HCT116 (cell line): ENCODE measurements around the gene TOX3. TPM values are rescaled to one million over a fixed set of nuclear protein-coding genes. Genes with fewer than 3 reads are reported as not detected.

Experiments used
- ATAC-seq: fragments of 200-7000 bp; cut with Tn5 transposase; 2 replicates; pipeline ENCODE4 v1.9.1; 2020; ENCODE audit warnings: mild to moderate bottlenecking, moderate library complexity
- BruUV-seq: library from RNA; stranded (reverse); fragments of 400-500 nt; replicated peaks from 2 replicates; lab custom pipeline; 2021; lab: Mats Ljungman, UMichigan
- CTCF ChIA-PET: fragments of 300-600 bp; sonication (Branson Sonifier 250); formaldehyde crosslinking; loops from one replicate; lab custom pipeline; 2021; ENCODE audit warnings: antibody characterized with exemption; lab: Charles Lee
- POLR2A ChIA-PET: fragments of 300-600, 350-600 bp; sonication (Branson Sonifier 250); formaldehyde crosslinking; loops from one replicate; lab custom pipeline; 2021; ENCODE audit warnings: antibody characterized with exemption; lab: Charles Lee
- RAD21 ChIA-PET, 2 experiments: fragments of 300-600 bp; sonication (Branson Sonifier 250); formaldehyde crosslinking; loops; one replicate each; lab custom pipeline; 2023; ENCODE audit warnings: low total read pairs in 2 of 2; ENCODE audit not compliant: uncharacterized antibody in 2 of 2, unreplicated experiment in 2 of 2, low non-redundant PET in 1 of 2; lab: Charles Lee
- DNase-seq: peaks from one replicate; pipeline ENCODE4 v3.0.0-alpha.2; 2010; ENCODE audit warnings: low read depth, low spot score
- H2AFZ ChIP-seq: fragments of 200-600 bp; shearing (Covaris generic), sonication (generic); 2 replicates; pipeline ENCODE4 v1.6.1; 2017; ENCODE audit warnings: low read depth, mixed run types, mixed read lengths, antibody characterized with exemption, low read length; ENCODE audit not compliant: poor library complexity, severe bottlenecking
- H3K27ac ChIP-seq: 2 replicates; pipeline ENCODE4 v1.5.1; 2012; ENCODE audit warnings: low read depth, low read length
- H3K27me3 ChIP-seq: fragments of 200-600 bp; sonication (generic); 2 replicates; pipeline ENCODE4 v1.6.1; 2016; ENCODE audit warnings: mixed run types, low read length, mixed read lengths; ENCODE audit not compliant: insufficient read depth
- H3K36me3 ChIP-seq, 2 experiments: fragments of 200-500 bp in 1 of 2; fragments of 200-600 bp in 1 of 2; sonication (Bioruptor generic) in 1 of 2; sonication (generic) in 1 of 2; 2 replicates each; pipeline versions ENCODE4 v1.5.1 to v1.6.1; 2014 to 2016; ENCODE audit warnings: low read length in 2 of 2, inconsistent platforms in 1 of 2, mixed read lengths in 1 of 2, mixed run types in 1 of 2; ENCODE audit not compliant: insufficient read depth in 2 of 2, control insufficient read depth in 1 of 2
- H3K4me1 ChIP-seq, 2 experiments: fragments of 200-600 bp in 1 of 2; sonication (generic) in 1 of 2; 2 replicates each; pipeline versions ENCODE4 v1.5.1 to v1.6.1; 2012 to 2017; ENCODE audit warnings: low read length in 2 of 2, inconsistent platforms in 1 of 2, mild to moderate bottlenecking in 1 of 2, mixed read lengths in 1 of 2, mixed run types in 1 of 2, moderate library complexity in 1 of 2; ENCODE audit not compliant: insufficient read depth in 2 of 2, control insufficient read depth in 1 of 2
- H3K4me2 ChIP-seq: fragments of 200-600 bp; sonication (generic); 2 replicates; pipeline ENCODE4 v1.6.1; 2017; ENCODE audit warnings: mixed run types, low read length, mixed read lengths
- H3K4me3 ChIP-seq, 2 experiments: fragments of 200-600 bp in 1 of 2; sonication (generic) in 1 of 2; replicated peaks in 1 of 2; 2 replicates each; pipeline ENCODE4 v1.5.1; 2011 to 2016; ENCODE audit warnings: low read length in 2 of 2, control low read depth in 1 of 2, low read depth in 1 of 2, mild to moderate bottlenecking in 1 of 2, mixed read lengths in 1 of 2, mixed run types in 1 of 2
- H3K79me2 ChIP-seq: fragments of 200-600 bp; sonication (generic); 2 replicates; pipeline ENCODE4 v1.6.1; 2017; ENCODE audit warnings: mild to moderate bottlenecking, mixed run types, low read length, moderate library complexity, mixed read lengths; ENCODE audit not compliant: insufficient read depth
- H3K9ac ChIP-seq: fragments of 200-600 bp; sonication (generic); 2 replicates; pipeline ENCODE4 v1.6.1; 2016; ENCODE audit warnings: low read length, mixed read lengths
- H3K9me2 ChIP-seq: fragments of 200-600 bp; sonication (generic), shearing (Covaris generic); 2 replicates; pipeline ENCODE4 v1.6.1; 2017; ENCODE audit warnings: mixed run types, mild to moderate bottlenecking, moderate library complexity; ENCODE audit not compliant: insufficient read depth
- H3K9me3 ChIP-seq, 2 experiments: fragments of 200-500 bp in 1 of 2; fragments of 200-600 bp in 1 of 2; sonication (Bioruptor generic) in 1 of 2; sonication (generic) in 1 of 2; 2 replicates each; pipeline ENCODE4 v1.6.1; 2014 to 2017; ENCODE audit warnings: low read length in 2 of 2, mixed read lengths in 2 of 2, inconsistent platforms in 1 of 2, low read depth in 1 of 2, mild to moderate bottlenecking in 1 of 2, mixed run types in 1 of 2, moderate library complexity in 1 of 2; ENCODE audit not compliant: control insufficient read depth in 1 of 2, insufficient read depth in 1 of 2
- H4K20me1 ChIP-seq: fragments of 200-600 bp; sonication (generic), shearing (Covaris generic); 2 replicates; pipeline ENCODE4 v1.6.1; 2017; ENCODE audit warnings: mixed run types, mild to moderate bottlenecking, moderate library complexity; ENCODE audit not compliant: insufficient read depth
- CBX3 ChIP-seq: IDR thresholded peaks from 2 replicates; pipeline ENCODE4 v1.6.1; 2012; ENCODE audit warnings: low read depth
- CEBPB ChIP-seq: IDR thresholded peaks from 2 replicates; pipeline ENCODE4 v1.6.1; 2012; ENCODE audit warnings: low read depth
- ELF1 ChIP-seq: IDR thresholded peaks from 2 replicates; pipeline ENCODE4 v1.6.1; 2012; ENCODE audit warnings: low read depth, borderline replicate concordance
- EZH2phosphoT487 ChIP-seq: fragments of 200-600 bp; IDR thresholded peaks from 2 replicates; pipeline ENCODE4 v1.6.1; 2018; ENCODE audit warnings: antibody characterized with exemption, borderline replicate concordance
- POLR2AphosphoS5 ChIP-seq: IDR thresholded peaks from 2 replicates; pipeline ENCODE4 v1.6.1; 2011; ENCODE audit warnings: mild to moderate bottlenecking, low read depth, low read length, moderate library complexity
- SIN3A ChIP-seq: IDR thresholded peaks from 2 replicates; pipeline ENCODE4 v1.6.1; 2012; ENCODE audit warnings: low read depth
- SRF ChIP-seq: IDR thresholded peaks from 2 replicates; pipeline ENCODE4 v1.6.1; 2012; ENCODE audit warnings: low read depth
- intact Hi-C: fragments of 100-400 bp; cut with micrococcal nuclease; formaldehyde crosslinking; loops from 2 replicates; pipeline ENCODE4 v1.10.0; 2022
- total RNA-seq: library from RNA; stranded (reverse); gene quantifications from one replicate; pipeline ENCODE4 v1.2.1, GENCODE V29; 2021; ENCODE audit not compliant: unreplicated experiment
- TF ChIP-seq, protein P1 (sequence below): IDR thresholded peaks from 2 replicates; pipeline ENCODE4 v1.6.1; 2012; ENCODE audit warnings: low read depth
- TF ChIP-seq, protein P2 (sequence below), 3 experiments: fragments of 200-600 bp in 1 of 3; sonication (generic) in 1 of 3; IDR thresholded peaks in 2 of 3; conservative IDR thresholded peaks in 1 of 3; 2 replicates each; pipeline ENCODE4 v1.5.1; 2012 to 2017; ENCODE audit warnings: low read depth in 2 of 3, low read length in 2 of 3, antibody characterized with exemption in 1 of 3, borderline replicate concordance in 1 of 3, control low read depth in 1 of 3, mild to moderate bottlenecking in 1 of 3, mixed read lengths in 1 of 3, mixed run types in 1 of 3, moderate library complexity in 1 of 3; ENCODE audit not compliant: insufficient read depth in 1 of 3
- TF ChIP-seq, protein P3 (sequence below): IDR thresholded peaks from 2 replicates; pipeline ENCODE4 v1.6.1; 2012

Gene TOX3
- total RNA-seq, 1 experiment from 2014 or later: not detected

DNA sequence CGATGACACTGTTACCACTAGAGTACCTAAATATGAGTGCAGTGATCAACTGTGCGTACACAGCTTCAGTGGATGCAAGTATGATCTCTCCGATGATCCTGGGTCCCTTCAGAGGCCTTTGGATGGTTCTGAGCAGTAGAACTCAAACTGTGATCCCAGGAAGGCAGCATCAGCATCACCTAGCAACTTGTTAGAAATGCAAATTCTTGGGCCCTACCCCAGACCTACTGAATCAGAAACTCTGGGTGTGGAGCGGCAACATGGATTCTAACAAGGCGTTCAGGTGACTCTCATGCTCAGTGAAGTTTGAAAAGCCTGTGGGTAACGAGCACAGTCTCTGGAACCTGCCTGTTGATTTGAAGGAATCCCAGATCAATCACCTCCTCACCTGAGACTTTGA, 25.4 kb downstream of the TOX3 start:
- Histone ChIP-seq H3K4me3 (no peak overlapping the region), H3K27me3 (no peaks in the 10 kb centered on the region), H3K4me2 (no peak overlapping the region), H3K27ac (no peak overlapping the region), H3K4me1 (no peaks in the 10 kb centered on the region), H3K36me3 (no peaks in the 10 kb centered on the region), H2AFZ (no peak overlapping the region), H3K79me2 (no peaks in the 10 kb centered on the region), H4K20me1 (no peaks in the 10 kb centered on the region), H3K9me2 (no peaks in the 10 kb centered on the region), H3K9ac (no peak overlapping the region), H3K9me3 (peaks cover 0 to 7% of the 10 kb centered on the region in 2 experiments; a peak in 2 of 4 replicates)
- no TSS peak for BruUV-seq
- ChIA-PET POLR2A (no interaction called here), CTCF (no interaction called here), RAD21 (no interaction called here)
- DNase-seq (no peak), ATAC-seq (no peak)
- no peak for TF ChIP-seq POLR2AphosphoS5
- TF ChIP-seq SRF: no peak
- TF ChIP-seq, protein P1, sequence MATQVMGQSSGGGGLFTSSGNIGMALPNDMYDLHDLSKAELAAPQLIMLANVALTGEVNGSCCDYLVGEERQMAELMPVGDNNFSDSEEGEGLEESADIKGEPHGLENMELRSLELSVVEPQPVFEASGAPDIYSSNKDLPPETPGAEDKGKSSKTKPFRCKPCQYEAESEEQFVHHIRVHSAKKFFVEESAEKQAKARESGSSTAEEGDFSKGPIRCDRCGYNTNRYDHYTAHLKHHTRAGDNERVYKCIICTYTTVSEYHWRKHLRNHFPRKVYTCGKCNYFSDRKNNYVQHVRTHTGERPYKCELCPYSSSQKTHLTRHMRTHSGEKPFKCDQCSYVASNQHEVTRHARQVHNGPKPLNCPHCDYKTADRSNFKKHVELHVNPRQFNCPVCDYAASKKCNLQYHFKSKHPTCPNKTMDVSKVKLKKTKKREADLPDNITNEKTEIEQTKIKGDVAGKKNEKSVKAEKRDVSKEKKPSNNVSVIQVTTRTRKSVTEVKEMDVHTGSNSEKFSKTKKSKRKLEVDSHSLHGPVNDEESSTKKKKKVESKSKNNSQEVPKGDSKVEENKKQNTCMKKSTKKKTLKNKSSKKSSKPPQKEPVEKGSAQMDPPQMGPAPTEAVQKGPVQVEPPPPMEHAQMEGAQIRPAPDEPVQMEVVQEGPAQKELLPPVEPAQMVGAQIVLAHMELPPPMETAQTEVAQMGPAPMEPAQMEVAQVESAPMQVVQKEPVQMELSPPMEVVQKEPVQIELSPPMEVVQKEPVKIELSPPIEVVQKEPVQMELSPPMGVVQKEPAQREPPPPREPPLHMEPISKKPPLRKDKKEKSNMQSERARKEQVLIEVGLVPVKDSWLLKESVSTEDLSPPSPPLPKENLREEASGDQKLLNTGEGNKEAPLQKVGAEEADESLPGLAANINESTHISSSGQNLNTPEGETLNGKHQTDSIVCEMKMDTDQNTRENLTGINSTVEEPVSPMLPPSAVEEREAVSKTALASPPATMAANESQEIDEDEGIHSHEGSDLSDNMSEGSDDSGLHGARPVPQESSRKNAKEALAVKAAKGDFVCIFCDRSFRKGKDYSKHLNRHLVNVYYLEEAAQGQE: no peak
- TF ChIP-seq CEBPB: no peak
- intact Hi-C loops: no loop called here

DNA sequence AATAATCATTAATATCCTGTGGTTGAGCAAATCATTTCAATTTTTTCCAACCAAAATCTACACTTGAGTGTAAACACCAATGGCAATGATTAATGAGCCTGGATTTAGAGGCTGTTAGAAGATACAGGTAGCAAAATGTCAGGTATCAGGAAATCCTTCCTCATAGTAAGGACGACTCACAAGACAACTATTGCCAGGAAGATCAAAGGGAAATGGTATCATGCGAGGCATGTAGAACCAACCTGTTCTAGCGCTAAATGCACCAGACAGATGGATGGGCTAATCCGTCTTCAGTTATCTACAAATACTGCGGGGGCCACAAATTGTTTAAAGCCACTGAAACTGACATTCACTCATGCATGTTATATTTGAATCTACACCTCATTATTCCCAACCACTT, 28.1 kb downstream of the TOX3 start:
- intact Hi-C loops: no loop called here
- ATAC-seq: no peak
- CTCF ChIA-PET: no interaction called here
- no peaks in the 10 kb centered on the region for H3K4me1 ChIP-seq
- no peak overlapping the region for H3K27ac ChIP-seq
- peaks cover 0 to 7% of the 10 kb centered on the region in 2 experiments; a peak in 2 of 4 replicates for H3K9me3 ChIP-seq
- POLR2A ChIA-PET: no interaction called here
- H3K4me2 ChIP-seq: no peak overlapping the region
- H3K36me3 ChIP-seq: no peaks in the 10 kb centered on the region
- RAD21 ChIA-PET: no interaction called here
- no peaks in the 10 kb centered on the region for H3K27me3 ChIP-seq
- H4K20me1 ChIP-seq: no peaks in the 10 kb centered on the region
- DNase-seq: no peak
- H3K4me3 ChIP-seq: no peak overlapping the region
- no TSS peak for BruUV-seq
- no peaks in the 10 kb centered on the region for H3K79me2 ChIP-seq
- no peaks in the 10 kb centered on the region for H3K9me2 ChIP-seq
- H3K9ac ChIP-seq: no peak overlapping the region
- H2AFZ ChIP-seq: no peak overlapping the region
- TF ChIP-seq POLR2AphosphoS5 (no peak), SIN3A (no peak), EZH2phosphoT487 (no peak), CBX3 (no peak), ELF1 (no peak)
- TF ChIP-seq, protein P1: no peak
- TF ChIP-seq, protein P2, sequence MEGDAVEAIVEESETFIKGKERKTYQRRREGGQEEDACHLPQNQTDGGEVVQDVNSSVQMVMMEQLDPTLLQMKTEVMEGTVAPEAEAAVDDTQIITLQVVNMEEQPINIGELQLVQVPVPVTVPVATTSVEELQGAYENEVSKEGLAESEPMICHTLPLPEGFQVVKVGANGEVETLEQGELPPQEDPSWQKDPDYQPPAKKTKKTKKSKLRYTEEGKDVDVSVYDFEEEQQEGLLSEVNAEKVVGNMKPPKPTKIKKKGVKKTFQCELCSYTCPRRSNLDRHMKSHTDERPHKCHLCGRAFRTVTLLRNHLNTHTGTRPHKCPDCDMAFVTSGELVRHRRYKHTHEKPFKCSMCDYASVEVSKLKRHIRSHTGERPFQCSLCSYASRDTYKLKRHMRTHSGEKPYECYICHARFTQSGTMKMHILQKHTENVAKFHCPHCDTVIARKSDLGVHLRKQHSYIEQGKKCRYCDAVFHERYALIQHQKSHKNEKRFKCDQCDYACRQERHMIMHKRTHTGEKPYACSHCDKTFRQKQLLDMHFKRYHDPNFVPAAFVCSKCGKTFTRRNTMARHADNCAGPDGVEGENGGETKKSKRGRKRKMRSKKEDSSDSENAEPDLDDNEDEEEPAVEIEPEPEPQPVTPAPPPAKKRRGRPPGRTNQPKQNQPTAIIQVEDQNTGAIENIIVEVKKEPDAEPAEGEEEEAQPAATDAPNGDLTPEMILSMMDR (IDR thresholded peaks at IDR 0.05 in 2 of 3, conservative IDR thresholded peaks at IDR 0.05 in 1 of 3; ENCODE audit: borderline replicate concordance in 1 of 3, insufficient read depth in 1 of 3, low read depth in 2 of 3, low read length in 2 of 3): no peak
- TF ChIP-seq, protein P3, sequence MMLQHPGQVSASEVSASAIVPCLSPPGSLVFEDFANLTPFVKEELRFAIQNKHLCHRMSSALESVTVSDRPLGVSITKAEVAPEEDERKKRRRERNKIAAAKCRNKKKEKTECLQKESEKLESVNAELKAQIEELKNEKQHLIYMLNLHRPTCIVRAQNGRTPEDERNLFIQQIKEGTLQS: no peak
